GM23338 (cell line): ENCODE results near the gene DEK. TPM values are rescaled to one million over a fixed set of nuclear protein-coding genes. Genes with fewer than 3 reads are reported as not detected.

Experiments
- ATAC-seq: fragments of 200-7000 bp; cut with Tn5 transposase; 3 replicates; pipeline ENCODE4 v1.9.1; 2020
- DNase-seq: peaks from one replicate; pipeline ENCODE4 v3.0.0-alpha.2; 2015; ENCODE audit warnings: low spot score
- H2AFZ ChIP-seq: fragments of 200-600 bp; sonication (generic); 2 replicates; pipeline ENCODE4 v1.8.0; 2016; ENCODE audit warnings: antibody characterized with exemption, mild to moderate bottlenecking, moderate library complexity
- H3F3A ChIP-seq: fragments of 200-600 bp; sonication (generic); replicated peaks from 2 replicates; pipeline ENCODE4 v1.8.0; 2017; ENCODE audit warnings: antibody characterized with exemption, mixed run types, low read depth
- H3K27ac ChIP-seq: fragments of 200-600 bp; sonication (generic); 2 replicates; pipeline ENCODE4 v1.6.1; 2016; ENCODE audit warnings: low read depth
- H3K27me3 ChIP-seq: fragments of 200-600 bp; sonication (generic); 2 replicates; pipeline ENCODE4 v1.8.0; 2016; ENCODE audit warnings: mild to moderate bottlenecking, mixed run types, moderate library complexity; ENCODE audit not compliant: insufficient read depth
- H3K36me3 ChIP-seq: fragments of 200-600 bp; sonication (generic); 2 replicates; pipeline ENCODE4 v1.8.0; 2016; ENCODE audit warnings: mild to moderate bottlenecking; ENCODE audit not compliant: insufficient read depth
- H3K4me1 ChIP-seq: fragments of 200-600 bp; sonication (generic); 2 replicates; pipeline ENCODE4 v1.8.0; 2016; ENCODE audit warnings: mild to moderate bottlenecking, moderate library complexity; ENCODE audit not compliant: insufficient read depth
- H3K4me2 ChIP-seq: fragments of 200-600 bp; sonication (generic); 2 replicates; pipeline ENCODE4 v1.7.1; 2017; ENCODE audit warnings: mixed run types
- H3K4me3 ChIP-seq: fragments of 200-600 bp; sonication (generic); 2 replicates; pipeline ENCODE4 v1.6.1; 2016; ENCODE audit warnings: mixed run types
- H3K79me2 ChIP-seq: fragments of 200-600 bp; sonication (generic); replicated peaks from 2 replicates; pipeline ENCODE4 v1.8.0; 2017; ENCODE audit warnings: mild to moderate bottlenecking; ENCODE audit not compliant: insufficient read depth
- H3K9me2 ChIP-seq: fragments of 200-600 bp; sonication (generic); 2 replicates; pipeline ENCODE4 v1.8.0; 2017; ENCODE audit not compliant: insufficient read depth
- H4K20me1 ChIP-seq: fragments of 200-600 bp; sonication (generic); replicated peaks from 2 replicates; pipeline ENCODE4 v1.8.0; 2017; ENCODE audit warnings: mild to moderate bottlenecking; ENCODE audit not compliant: insufficient read depth
- H3K27ac Mint-ChIP-seq: 2 replicates; pipeline ENCODE4 v1.8.0; 2020; ENCODE audit warnings: inconsistent platforms, mild to moderate bottlenecking, moderate library complexity, mixed read lengths
- H3K27me3 Mint-ChIP-seq: 3 replicates; pipeline ENCODE4 v1.8.0; 2022; ENCODE audit warnings: low read depth, mild to moderate bottlenecking, moderate library complexity, mixed read lengths, inconsistent platforms; ENCODE audit not compliant: insufficient read depth, poor library complexity
- H3K36me3 Mint-ChIP-seq: 3 replicates; pipeline ENCODE4 v1.8.0; 2021; ENCODE audit warnings: low read depth, mild to moderate bottlenecking, inconsistent platforms, moderate library complexity, mixed read lengths
- H3K4me1 Mint-ChIP-seq: 3 replicates; pipeline ENCODE4 v1.8.0; 2020; ENCODE audit warnings: mild to moderate bottlenecking, inconsistent platforms, mixed read lengths
- H3K4me3 Mint-ChIP-seq: 3 replicates; pipeline ENCODE4 v1.8.0; 2021; ENCODE audit warnings: moderate library complexity, mild to moderate bottlenecking, inconsistent platforms, mixed read lengths
- H3K9me3 Mint-ChIP-seq: 3 replicates; pipeline ENCODE4 v1.8.0; 2020; ENCODE audit warnings: moderate library complexity, mild to moderate bottlenecking, inconsistent platforms, mixed read lengths
- EZH2 ChIP-seq: fragments of 200-600 bp; sonication (generic); IDR thresholded peaks from one replicate; pipeline ENCODE4 v1.8.0; 2017; ENCODE audit warnings: antibody characterized with exemption, mild to moderate bottlenecking, low read depth; ENCODE audit not compliant: unreplicated experiment
- EZH2phosphoT487 ChIP-seq: fragments of 200-600 bp; sonication (generic); IDR thresholded peaks from one replicate; pipeline ENCODE4 v1.8.1; 2018; ENCODE audit warnings: antibody characterized with exemption; ENCODE audit not compliant: unreplicated experiment
- STAT1 ChIP-seq: IDR thresholded peaks from one replicate; pipeline ENCODE4 v1.6.1; 2016; ENCODE audit warnings: antibody characterized with exemption; ENCODE audit not compliant: unreplicated experiment
- polyA plus RNA-seq: library from polyadenylated mRNA; unstranded; fragments of >200 nt; fragmentation: Nextera tagmentation; extraction: Ambion mirVana; gene quantifications from 2 replicates; pipeline ENCODE4 v1.2.1, GENCODE V29; 2016
- total RNA-seq: library from RNA; depleted of rRNA; stranded (reverse); fragments of >200 nt; shearing (Covaris generic); gene quantifications from 2 replicates; pipeline ENCODE4 v1.2.3, GENCODE V29; 2014
- TF ChIP-seq, protein P1 (sequence below): fragments of 250-450 bp; sonication (Bioruptor Pico); IDR thresholded peaks from 2 replicates; pipeline ENCODE4 v1.5.0; 2020; ENCODE audit warnings: mild to moderate bottlenecking, moderate library complexity

DEK gene
- total and polyA plus RNA-seq, 2 experiments from 2014 or later: 218 to 582 TPM

DNA sequence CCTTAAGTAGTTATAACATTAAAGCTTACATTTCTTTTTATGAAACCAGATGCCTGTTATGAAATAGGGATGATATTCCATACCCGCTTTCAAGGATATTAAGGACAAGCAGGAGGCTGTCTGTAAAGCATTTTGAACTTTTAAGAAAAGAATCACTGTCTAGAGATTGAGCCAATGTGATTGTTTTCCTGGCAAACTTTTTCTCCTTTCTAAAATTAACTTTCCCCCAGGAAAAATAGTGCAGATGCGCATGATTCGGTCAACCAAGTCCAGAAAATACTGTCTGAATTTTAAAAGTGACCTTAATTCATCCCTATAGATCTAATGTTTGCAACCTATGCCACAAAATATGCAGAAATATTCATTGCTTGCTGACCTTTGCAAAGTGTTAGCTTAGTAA is 15.1 kb upstream of the DEK start (continued):
- TF ChIP-seq, protein P1, sequence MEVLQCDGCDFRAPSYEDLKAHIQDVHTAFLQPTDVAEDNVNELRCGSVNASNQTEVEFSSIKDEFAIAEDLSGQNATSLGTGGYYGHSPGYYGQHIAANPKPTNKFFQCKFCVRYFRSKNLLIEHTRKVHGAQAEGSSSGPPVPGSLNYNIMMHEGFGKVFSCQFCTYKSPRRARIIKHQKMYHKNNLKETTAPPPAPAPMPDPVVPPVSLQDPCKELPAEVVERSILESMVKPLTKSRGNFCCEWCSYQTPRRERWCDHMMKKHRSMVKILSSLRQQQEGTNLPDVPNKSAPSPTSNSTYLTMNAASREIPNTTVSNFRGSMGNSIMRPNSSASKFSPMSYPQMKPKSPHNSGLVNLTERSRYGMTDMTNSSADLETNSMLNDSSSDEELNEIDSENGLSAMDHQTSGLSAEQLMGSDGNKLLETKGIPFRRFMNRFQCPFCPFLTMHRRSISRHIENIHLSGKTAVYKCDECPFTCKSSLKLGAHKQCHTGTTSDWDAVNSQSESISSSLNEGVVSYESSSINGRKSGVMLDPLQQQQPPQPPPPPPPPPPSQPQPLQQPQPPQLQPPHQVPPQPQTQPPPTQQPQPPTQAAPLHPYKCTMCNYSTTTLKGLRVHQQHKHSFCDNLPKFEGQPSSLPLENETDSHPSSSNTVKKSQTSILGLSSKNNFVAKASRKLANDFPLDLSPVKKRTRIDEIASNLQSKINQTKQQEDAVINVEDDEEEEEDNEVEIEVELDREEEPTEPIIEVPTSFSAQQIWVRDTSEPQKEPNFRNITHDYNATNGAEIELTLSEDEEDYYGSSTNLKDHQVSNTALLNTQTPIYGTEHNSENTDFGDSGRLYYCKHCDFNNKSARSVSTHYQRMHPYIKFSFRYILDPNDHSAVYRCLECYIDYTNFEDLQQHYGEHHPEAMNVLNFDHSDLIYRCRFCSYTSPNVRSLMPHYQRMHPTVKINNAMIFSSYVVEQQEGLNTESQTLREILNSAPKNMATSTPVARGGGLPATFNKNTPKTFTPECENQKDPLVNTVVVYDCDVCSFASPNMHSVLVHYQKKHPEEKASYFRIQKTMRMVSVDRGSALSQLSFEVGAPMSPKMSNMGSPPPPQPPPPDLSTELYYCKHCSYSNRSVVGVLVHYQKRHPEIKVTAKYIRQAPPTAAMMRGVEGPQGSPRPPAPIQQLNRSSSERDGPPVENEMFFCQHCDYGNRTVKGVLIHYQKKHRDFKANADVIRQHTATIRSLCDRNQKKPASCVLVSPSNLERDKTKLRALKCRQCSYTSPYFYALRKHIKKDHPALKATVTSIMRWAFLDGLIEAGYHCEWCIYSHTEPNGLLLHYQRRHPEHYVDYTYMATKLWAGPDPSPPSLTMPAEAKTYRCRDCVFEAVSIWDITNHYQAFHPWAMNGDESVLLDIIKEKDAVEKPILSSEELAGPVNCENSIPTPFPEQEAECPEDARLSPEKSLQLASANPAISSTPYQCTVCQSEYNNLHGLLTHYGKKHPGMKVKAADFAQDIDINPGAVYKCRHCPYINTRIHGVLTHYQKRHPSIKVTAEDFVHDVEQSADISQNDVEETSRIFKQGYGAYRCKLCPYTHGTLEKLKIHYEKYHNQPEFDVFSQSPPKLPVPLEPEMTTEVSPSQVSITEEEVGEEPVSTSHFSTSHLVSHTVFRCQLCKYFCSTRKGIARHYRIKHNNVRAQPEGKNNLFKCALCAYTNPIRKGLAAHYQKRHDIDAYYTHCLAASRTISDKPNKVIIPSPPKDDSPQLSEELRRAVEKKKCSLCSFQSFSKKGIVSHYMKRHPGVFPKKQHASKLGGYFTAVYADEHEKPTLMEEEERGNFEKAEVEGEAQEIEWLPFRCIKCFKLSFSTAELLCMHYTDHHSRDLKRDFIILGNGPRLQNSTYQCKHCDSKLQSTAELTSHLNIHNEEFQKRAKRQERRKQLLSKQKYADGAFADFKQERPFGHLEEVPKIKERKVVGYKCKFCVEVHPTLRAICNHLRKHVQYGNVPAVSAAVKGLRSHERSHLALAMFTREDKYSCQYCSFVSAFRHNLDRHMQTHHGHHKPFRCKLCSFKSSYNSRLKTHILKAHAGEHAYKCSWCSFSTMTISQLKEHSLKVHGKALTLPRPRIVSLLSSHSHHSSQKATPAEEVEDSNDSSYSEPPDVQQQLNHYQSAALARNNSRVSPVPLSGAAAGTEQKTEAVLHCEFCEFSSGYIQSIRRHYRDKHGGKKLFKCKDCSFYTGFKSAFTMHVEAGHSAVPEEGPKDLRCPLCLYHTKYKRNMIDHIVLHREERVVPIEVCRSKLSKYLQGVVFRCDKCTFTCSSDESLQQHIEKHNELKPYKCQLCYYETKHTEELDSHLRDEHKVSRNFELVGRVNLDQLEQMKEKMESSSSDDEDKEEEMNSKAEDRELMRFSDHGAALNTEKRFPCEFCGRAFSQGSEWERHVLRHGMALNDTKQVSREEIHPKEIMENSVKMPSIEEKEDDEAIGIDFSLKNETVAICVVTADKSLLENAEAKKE (CRISPR knock-in tag): no peak
- TF ChIP-seq EZH2phosphoT487: no peak

DNA sequence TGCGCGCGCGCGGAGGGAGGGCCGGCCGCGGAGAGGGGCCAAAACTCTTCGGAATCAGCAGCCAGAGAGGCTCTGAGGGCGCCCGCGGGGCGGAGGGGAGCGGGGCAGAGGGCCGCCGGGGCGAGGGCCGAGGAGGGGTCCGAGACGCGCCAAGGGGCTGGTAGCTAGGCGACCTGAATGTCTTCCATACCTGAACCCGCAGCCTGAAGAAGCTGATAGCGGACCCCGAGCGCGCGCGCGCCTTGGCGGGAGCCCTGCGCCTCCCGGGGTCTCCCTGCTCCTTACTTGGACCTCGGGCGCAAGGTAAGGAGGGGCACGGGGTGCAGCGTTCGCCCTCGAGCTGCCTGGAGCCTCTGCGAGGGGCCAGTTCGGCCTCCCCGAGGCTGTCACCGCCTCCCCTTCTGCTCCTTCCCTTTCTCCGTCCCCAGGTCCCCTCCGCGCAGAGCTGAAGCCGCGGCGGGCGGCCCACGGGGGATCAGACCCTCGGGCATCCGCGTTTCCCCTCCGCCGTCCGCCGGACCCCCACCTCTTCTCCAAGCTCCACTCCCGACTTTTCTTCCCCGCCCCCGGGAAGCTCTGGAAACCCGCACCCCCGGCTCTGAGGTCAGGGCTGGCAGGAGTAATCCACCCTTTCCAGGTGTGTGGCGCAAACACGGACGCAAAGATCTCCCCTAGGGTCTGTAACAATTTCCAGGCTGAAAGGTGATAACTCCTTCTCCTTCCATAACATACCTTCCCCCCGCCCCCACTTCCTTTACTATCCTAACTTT is 13.1 kb upstream of the DEK start:
- H3K36me3 ChIP-seq: no peaks in the 10 kb centered on the region
- H2AFZ ChIP-seq: peak overlapping the region; percentile 99
- no peaks in the 10 kb centered on the region for H3K79me2 ChIP-seq
- no peak overlapping the region for H3K27ac ChIP-seq
- ATAC-seq (peak; percentile 88), DNase-seq (peak; percentile 66)
- no peaks in the 10 kb centered on the region for H3K9me2 ChIP-seq
- 0 out of 2 replicates have a peak, but pooled peaks cover 2% of the 10 kb centered on the region for H4K20me1 ChIP-seq
- peak overlapping the region; percentile 64 for H3K4me3 ChIP-seq
- Mint-ChIP-seq H3K27me3 (peaks cover 25% of the 10 kb centered on the region), H3K4me1 (peaks cover 16% of the 10 kb centered on the region), H3K4me3 (peak overlapping the region; percentile 83), H3K36me3 (no peaks in the 10 kb centered on the region; the same call in 2 of the 3 replicates), H3K9me3 (no peaks in the 10 kb centered on the region; the same call in 2 of the 3 replicates), H3K27ac (no peak overlapping the region)
- peak; percentile 38 for TF ChIP-seq EZH2
- TF ChIP-seq STAT1: no peak
- H3K27me3 ChIP-seq: peaks cover 63% of the 10 kb centered on the region
- H3F3A ChIP-seq: no peaks in the 10 kb centered on the region
- peaks cover 22% of the 10 kb centered on the region for H3K4me1 ChIP-seq
- peak overlapping the region; percentile 88 for H3K4me2 ChIP-seq
